Lower leg skin (tissue), 4 donors: ENCODE measurements around the gene PRXL2B. TPM values are rescaled to one million over a fixed set of nuclear protein-coding genes. Genes with fewer than 3 reads are reported as not detected.
A peak's percentile ranks its signal among the peaks of the same experiment; 100 is the strongest.
"Not testable (repeated sequence)": the region's sequence is repeated elsewhere in the genome, so short reads cannot be mapped to it uniquely, and the experiment has no call there.

Experiments used
- DNase-seq, 2 donors: peaks; one replicate each; pipeline ENCODE4 v3.0.0-alpha.2; 2019; ENCODE audit warnings: low spot score in 2 of 2
- H3K4me3 ChIP-seq: fragments of 200-600 bp; sonication (generic); 2 replicates; pipeline ENCODE4 v1.5.1; 2017; ENCODE audit warnings: mild to moderate bottlenecking, low read depth; ENCODE audit not compliant: poor library complexity, severe bottlenecking
- CTCF ChIP-seq, 3 donors: fragments of 450-650 bp; IDR thresholded peaks; one replicate each; pipeline ENCODE4 v1.5.1; 2016; ENCODE audit warnings: antibody characterized with exemption in 3 of 3, mild to moderate bottlenecking in 3 of 3, moderate library complexity in 2 of 3
- POLR2A ChIP-seq, 2 donors: fragments of 450-650 bp; IDR thresholded peaks; one replicate each; pipeline ENCODE4 v1.6.1; 2016 to 2017; ENCODE audit warnings: antibody characterized with exemption in 2 of 2, mild to moderate bottlenecking in 1 of 2, moderate library complexity in 1 of 2
- WGBS, 2 donors: methylation state at CpG; one replicate each; pipeline ENCODE4 v1.1.5; 2018; 5-methylcytosine and 5-hydroxymethylcytosine counted together
- intact Hi-C: fragments of 100-400 bp; cut with DNase I; formaldehyde crosslinking; loops from one replicate; pipeline ENCODE4 v1.15.0; 2023; ENCODE audit warnings: low total_unique reads
- total RNA-seq, 4 donors: library from RNA; depleted of rRNA; stranded (reverse); fragments of >200 nt; gene quantifications; one replicate each; pipeline ENCODE4 v1.1.0, GENCODE V29; 2016

Gene PRXL2B
- total RNA-seq, 4 donors from 2014 or later: 5.6 to 16.4 (median 12.0) TPM

GRCh38 chr1:2551544-2551943, 35.0 kb upstream of the PRXL2B start:
- DNase-seq, intact Hi-C loops, H3K4me3 ChIP-seq: not testable (repeated sequence)
- WGBS, 2 donors: 77 to 83% methylated on average over 9 of the region's 9 CpGs

- intact Hi-C loops: no loop called here
- no peak for TF ChIP-seq POLR2A (IDR thresholded peaks at IDR 0.05)
- TF ChIP-seq CTCF (IDR thresholded peaks at IDR 0.05): no peak
- DNase-seq: no peak
- WGBS, 2 donors: 86 to 92% methylated on average over 26 of the region's 26 CpGs
- H3K4me3 ChIP-seq: no peak overlapping the region
Observed at GRCh38 chr1:2552189-2552588, 34.4 kb upstream of the PRXL2B start.

GRCh38 chr1:2553076-2553475, 33.5 kb upstream of the PRXL2B start:
- DNase-seq, intact Hi-C loops, H3K4me3 ChIP-seq: not testable (repeated sequence)
- 83 to 84% methylated on average over 7 to 9 of the region's 9 CpGs for WGBS, 2 donors

- no peak for DNase-seq
- intact Hi-C loops: no loop called here
- H3K4me3 ChIP-seq: no peak overlapping the region
- no peak for TF ChIP-seq CTCF (IDR thresholded peaks at IDR 0.05)
- no peak for TF ChIP-seq POLR2A (IDR thresholded peaks at IDR 0.05)
- WGBS, 2 donors: 80 to 86% methylated on average over 28 to 30 of the region's 30 CpGs
Observed at GRCh38 chr1:2553871-2554620, 32.5 kb upstream of the PRXL2B start.

- no peak for DNase-seq
- 62 to 63% methylated on average over 18 of the region's 19 CpGs for WGBS, 2 donors
- intact Hi-C loops: no loop called here
- TF ChIP-seq POLR2A (IDR thresholded peaks at IDR 0.05) (no peak), CTCF (IDR thresholded peaks at IDR 0.05) (no peak)
- H3K4me3 ChIP-seq: no peak overlapping the region
Observed at GRCh38 chr1:2554621-2555387, 31.8 kb upstream of the PRXL2B start.

GRCh38 chr1:2555634-2556276, 30.8 kb upstream of the PRXL2B start:
- 1 to 2% methylated on average over 24 to 25 of the region's 26 CpGs for WGBS, 2 donors
- H3K4me3 ChIP-seq: peak overlapping the region; percentile 54
- peak; percentile 92 to 99 for DNase-seq
- TF ChIP-seq POLR2A (IDR thresholded peaks at IDR 0.05) (peak in 1 of 2 donors; percentile 58), CTCF (IDR thresholded peaks at IDR 0.05) (no peak)
- intact Hi-C loops: no loop called here
